ES-I3 (cell line): ENCODE results near the gene SRSF7.
"Not testable (repeated sequence)": the region's sequence is repeated elsewhere in the genome, so short reads cannot be mapped to it uniquely, and the experiment has no call there.

Experiments used
- H3K36me3 ChIP-seq: 2 replicates; pipeline ENCODE4 v1.6.1; 2013; ENCODE audit warnings: mild to moderate bottlenecking, low read length, control low read depth, moderate library complexity; ENCODE audit not compliant: insufficient read depth
- H3K4me1 ChIP-seq: 2 replicates; pipeline ENCODE4 v1.6.1; 2013; ENCODE audit warnings: mild to moderate bottlenecking, control low read depth, low read length; ENCODE audit not compliant: insufficient read depth
- H3K9ac ChIP-seq: 2 replicates; pipeline ENCODE4 v1.6.1; 2013; ENCODE audit warnings: low read depth, mild to moderate bottlenecking, low read length, moderate library complexity
- H3K9me3 ChIP-seq: 2 replicates; pipeline ENCODE4 v1.6.1; 2013; ENCODE audit warnings: mild to moderate bottlenecking, low read length, moderate library complexity; ENCODE audit not compliant: control insufficient read depth, insufficient read depth

SRSF7 gene

DNA sequence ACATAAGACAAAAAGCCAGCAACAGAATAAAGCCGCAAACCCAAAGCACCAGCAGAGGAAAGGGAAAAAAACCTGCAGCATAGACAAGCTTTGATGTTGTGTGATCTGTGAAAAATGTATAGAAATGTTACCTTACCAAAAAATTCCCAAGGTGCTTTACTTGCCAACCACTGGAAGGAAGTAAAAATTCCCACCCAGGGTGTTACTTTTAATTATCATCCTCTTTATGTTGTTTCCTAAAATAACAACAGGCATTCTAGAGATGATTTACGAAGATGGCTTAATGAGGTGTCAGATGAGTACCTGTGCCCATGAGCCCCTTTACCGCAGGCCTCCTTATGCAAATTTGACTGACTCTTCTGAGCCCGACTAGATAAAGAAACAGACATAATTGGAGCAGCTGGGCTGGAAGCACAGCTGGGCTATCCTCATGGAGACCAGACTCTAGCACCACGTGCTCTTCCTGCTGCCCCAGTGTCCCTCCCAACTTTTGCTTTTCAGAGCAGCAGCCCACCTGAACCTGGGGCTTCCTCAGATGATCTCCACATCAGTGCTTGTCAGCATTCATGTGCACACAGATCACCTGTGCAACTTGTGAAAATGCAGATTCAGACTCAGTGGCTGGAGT is 41.5 kb downstream of the SRSF7 start:
- Histone ChIP-seq H3K9ac (no peak overlapping the region), H3K36me3 (no peaks in the 10 kb centered on the region), H3K4me1 (no peaks in the 10 kb centered on the region), H3K9me3 (no peaks in the 10 kb centered on the region)

- Histone ChIP-seq H3K9me3 (no peaks in the 10 kb centered on the region), H3K9ac (no peak overlapping the region), H3K36me3 (no peaks in the 10 kb centered on the region), H3K4me1 (no peaks in the 10 kb centered on the region)
These were observed 42.1 kb downstream of the SRSF7 start for GRCh38 chr2:38708900-38709566.

GRCh38 chr2:38708491-38708890 is 42.7 kb downstream of the SRSF7 start:
- not testable (repeated sequence) for H3K9me3 ChIP-seq, H3K9ac ChIP-seq, H3K36me3 ChIP-seq, H3K4me1 ChIP-seq

DNA sequence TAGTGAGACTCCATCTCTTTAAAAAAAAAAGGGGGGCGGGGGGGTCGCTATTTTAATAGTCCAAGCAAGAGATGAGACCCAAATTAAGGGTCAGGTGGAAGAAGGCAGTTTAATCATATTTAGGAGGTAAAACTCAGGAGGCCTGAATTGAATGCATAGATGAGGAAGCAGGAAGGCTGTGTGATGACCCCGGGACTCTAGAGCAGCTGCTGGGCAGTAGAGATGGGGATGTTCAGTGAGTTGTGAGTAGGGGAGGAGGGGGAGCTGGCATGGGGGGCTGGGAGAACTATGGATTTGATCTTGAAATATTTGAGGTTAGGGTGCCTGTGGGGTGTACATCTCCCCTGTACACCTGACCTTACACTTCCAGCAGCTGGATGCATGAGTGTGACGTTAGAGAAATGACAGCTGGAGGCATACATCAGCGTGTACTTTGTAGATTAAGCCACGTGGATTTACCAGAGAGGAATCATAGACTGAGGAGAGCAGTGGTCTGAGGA is 44.3 kb downstream of the SRSF7 start:
- H3K9ac ChIP-seq: no peak overlapping the region
- no peaks in the 10 kb centered on the region for H3K36me3 ChIP-seq
- no peaks in the 10 kb centered on the region for H3K4me1 ChIP-seq
- no peaks in the 10 kb centered on the region for H3K9me3 ChIP-seq

DNA sequence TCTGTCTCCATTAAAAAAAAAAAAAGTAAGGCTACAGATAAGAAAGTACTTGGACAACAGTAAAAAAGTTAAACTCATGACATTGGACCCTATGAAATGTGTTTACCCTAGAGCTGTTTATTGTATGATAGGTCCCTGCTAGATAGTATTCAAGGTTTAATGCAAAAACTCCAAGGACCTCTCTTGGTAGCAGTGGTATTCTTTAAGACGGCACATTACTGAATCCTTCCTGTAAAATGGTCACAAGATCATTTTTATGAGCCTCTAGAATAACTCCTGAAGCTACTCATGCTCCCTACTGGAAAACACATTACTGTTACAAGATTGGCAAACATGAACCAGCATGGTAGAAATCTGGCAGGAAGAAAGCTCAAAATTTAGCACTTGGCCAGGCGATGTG is 46.5 kb downstream of the SRSF7 start:
- H3K36me3 ChIP-seq: no peaks in the 10 kb centered on the region
- H3K9me3 ChIP-seq: no peaks in the 10 kb centered on the region
- H3K4me1 ChIP-seq: no peaks in the 10 kb centered on the region
- no peak overlapping the region for H3K9ac ChIP-seq

DNA sequence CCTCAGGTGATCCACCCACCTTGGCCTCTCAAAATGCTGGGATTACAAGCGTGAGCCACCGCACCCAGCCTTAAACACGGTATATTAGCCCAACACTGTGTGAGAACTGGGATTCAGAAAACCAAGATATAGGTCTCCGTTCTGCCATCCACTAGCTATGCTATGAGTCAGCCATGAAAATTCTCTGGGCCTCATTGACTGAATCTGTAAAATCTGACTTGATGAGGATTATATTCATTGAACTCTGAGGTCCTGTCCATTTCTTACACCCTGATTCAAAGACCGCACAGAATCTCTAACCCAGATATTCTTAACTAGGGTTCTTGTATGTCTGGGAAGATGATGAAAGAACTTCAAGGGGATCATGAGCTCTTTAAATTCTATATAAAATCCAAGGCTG is 47.8 kb downstream of the SRSF7 start:
- H3K4me1 ChIP-seq, H3K9me3 ChIP-seq, H3K9ac ChIP-seq, H3K36me3 ChIP-seq: not testable (repeated sequence)

- H3K4me1 ChIP-seq: no peaks in the 10 kb centered on the region
- no peaks in the 10 kb centered on the region for H3K36me3 ChIP-seq
- no peaks in the 10 kb centered on the region for H3K9me3 ChIP-seq
- no peak overlapping the region for H3K9ac ChIP-seq
These were observed 48.7 kb downstream of the SRSF7 start for GRCh38 chr2:38702413-38702812.

- no peaks in the 10 kb centered on the region for H3K36me3 ChIP-seq
- H3K4me1 ChIP-seq: no peaks in the 10 kb centered on the region
- no peaks in the 10 kb centered on the region for H3K9me3 ChIP-seq
- no peak overlapping the region for H3K9ac ChIP-seq
These were observed 49.6 kb downstream of the SRSF7 start for GRCh38 chr2:38701542-38701941.

- Histone ChIP-seq H3K9me3 (no peaks in the 10 kb centered on the region), H3K4me1 (no peaks in the 10 kb centered on the region), H3K9ac (no peak overlapping the region), H3K36me3 (no peaks in the 10 kb centered on the region)
These were observed 50.2 kb downstream of the SRSF7 start for GRCh38 chr2:38700881-38701458.

DNA sequence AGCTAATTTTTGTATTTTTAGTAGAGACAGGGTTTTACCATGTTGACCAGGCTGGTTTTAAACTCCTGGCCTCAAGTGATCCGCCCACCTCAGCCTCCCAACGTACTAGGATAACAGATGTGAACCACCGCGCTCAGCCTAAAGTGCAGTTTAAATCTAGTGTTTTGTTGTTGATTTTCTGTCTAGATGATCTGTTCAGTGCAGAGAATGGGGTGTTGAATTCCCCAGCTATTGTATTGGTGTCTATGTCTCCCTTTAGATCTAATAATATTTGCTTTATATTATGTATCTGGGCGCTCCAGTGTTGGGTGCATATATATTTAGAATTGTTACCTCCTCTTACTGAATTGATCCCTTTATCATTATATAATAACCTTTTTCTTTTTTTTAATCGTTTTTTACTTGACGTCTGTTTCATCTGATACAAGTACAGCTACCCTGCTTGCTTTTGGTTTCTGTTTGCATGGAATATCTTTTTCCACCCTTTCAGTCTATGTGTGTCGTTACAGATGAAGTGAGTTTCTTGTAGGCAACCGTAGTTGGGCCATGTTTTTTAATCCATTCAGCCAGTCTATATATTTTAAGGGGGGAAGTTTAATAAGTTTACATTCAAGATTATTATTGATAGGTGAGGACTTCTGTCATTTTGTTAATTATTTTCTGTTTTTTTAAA is 50.9 kb downstream of the SRSF7 start:
- H3K9ac ChIP-seq: no peak overlapping the region
- H3K4me1 ChIP-seq: no peaks in the 10 kb centered on the region
- no peaks in the 10 kb centered on the region for H3K36me3 ChIP-seq
- H3K9me3 ChIP-seq: no peaks in the 10 kb centered on the region

DNA sequence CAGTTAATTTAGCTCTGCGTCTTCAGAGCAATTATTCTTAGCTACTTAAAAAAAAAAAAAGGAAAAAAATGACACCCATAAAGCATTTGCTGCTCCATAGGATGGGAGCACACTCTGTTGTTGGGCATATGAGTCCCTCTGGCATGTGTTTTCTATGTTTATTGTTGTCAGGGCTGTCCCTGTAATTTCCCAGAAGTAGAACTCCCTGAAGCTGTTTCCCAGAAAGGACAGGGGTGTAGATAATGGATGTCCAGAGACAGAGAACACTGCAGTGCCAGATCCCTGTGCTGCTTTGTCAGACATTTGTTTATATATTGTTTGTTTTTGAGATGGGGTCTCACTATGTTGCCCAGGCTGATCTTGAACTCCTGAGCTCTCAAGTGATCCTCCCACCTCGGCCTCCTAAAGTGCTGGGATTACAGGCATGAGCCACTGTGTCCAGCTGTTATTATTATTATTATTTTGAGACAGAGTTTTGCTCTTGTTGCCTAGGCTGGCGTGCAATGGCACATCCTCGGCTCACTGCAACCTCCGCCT is 52.6 kb downstream of the SRSF7 start:
- no peak overlapping the region for H3K9ac ChIP-seq

DNA sequence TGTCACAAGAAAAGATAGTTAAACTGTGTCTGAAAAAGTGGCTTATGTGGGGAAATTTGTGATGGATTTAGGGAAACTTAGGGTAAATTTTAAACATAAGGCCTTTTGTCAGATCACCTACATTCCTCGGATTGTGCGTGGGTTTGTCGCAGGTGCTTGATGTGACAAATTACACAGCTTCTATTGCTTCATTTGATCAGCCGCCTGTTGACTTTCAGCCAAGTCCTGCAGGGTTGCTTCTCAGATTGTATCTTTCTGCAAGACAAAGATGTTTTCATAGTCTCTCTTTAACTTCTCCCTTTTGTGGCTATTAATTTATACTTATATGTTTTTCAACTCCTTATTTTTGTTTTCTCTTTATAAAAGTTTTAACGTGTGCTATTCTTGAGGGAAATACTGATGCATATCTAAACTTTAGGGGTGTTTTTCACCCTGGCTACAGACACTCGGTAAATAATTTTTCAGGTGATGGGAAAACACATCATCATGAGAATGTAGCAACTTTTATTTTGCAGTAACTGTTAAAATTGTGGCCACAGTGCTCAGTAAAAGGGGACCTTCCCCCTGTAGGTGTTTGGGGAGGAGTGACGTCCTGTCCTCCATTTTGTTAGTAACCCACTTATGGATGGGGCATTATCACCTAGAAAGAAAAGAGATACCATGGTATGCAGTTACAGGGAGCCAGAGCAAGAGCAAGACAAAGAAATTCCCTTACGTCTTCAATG is 53.9 kb downstream of the SRSF7 start:
- no peaks in the 10 kb centered on the region for H3K9me3 ChIP-seq
- H3K36me3 ChIP-seq: no peaks in the 10 kb centered on the region
- no peak overlapping the region for H3K9ac ChIP-seq
- no peaks in the 10 kb centered on the region for H3K4me1 ChIP-seq

More for the DNA sequence above, 52.6 kb downstream of the SRSF7 start:
- H3K9me3 ChIP-seq: no peaks in the 10 kb centered on the region
- no peaks in the 10 kb centered on the region for H3K4me1 ChIP-seq
- no peaks in the 10 kb centered on the region for H3K36me3 ChIP-seq
